ENCODE results near the gene ANXA8L1.
"Not testable (repeated sequence)": the region's sequence is repeated elsewhere in the genome, so short reads cannot be mapped to it uniquely, and the experiment has no call there.

GRCh38 chr10:46385858-46386257 lies 10.3 kb downstream of the ANXA8L1 start:
- not testable (repeated sequence) for TF ChIP-seq CTCF (IDR thresholded peaks at IDR 0.05); RCOR1 (IDR thresholded peaks at IDR 0.05; ENCODE audit: low read length)
